ENCODE results near the gene PDSS2. TPM values are rescaled to one million over a fixed set of nuclear protein-coding genes. Genes with fewer than 3 reads are reported as not detected.

Gene PDSS2
- total RNA-seq, 2 donors from 2014 or later = 6.2 to 10.9 TPM

GRCh38 chr6:107107791-107108190 is 351.6 kb downstream of the PDSS2 start:
- intact Hi-C loops (cut with DNase I) = no loop called here
- Histone ChIP-seq H3K4me1 (no peaks in the 10 kb centered on the region), H3K9me3 (no peaks in the 10 kb centered on the region), H3K27ac (no peak overlapping the region), H3K36me3 (replicated peaks in 1 of 2; ENCODE audit: insufficient read depth in 1 of 2, low read depth in 2 of 2) (no peaks in the 10 kb centered on the region), H3K27me3 (no peaks in the 10 kb centered on the region), H3K4me3 (no peak overlapping the region)
- DNase-seq (no peak), ATAC-seq (no peak)
- TF ChIP-seq POLR2A (IDR thresholded peaks at IDR 0.05) (no peak), CTCF (IDR thresholded peaks at IDR 0.05) (no peak)
- WGBS, 2 donors = 89 to 94% methylated on average over 4 of the region's 4 CpGs

GRCh38 chr6:107106165-107106564 is 353.2 kb downstream of the PDSS2 start:
- Histone ChIP-seq H3K27ac (no peak overlapping the region), H3K4me3 (no peak overlapping the region), H3K9me3 (no peaks in the 10 kb centered on the region), H3K4me1 (no peaks in the 10 kb centered on the region), H3K36me3 (replicated peaks in 1 of 2; ENCODE audit: insufficient read depth in 1 of 2, low read depth in 2 of 2) (no peaks in the 10 kb centered on the region), H3K27me3 (no peaks in the 10 kb centered on the region)
- 86 to 90% methylated on average over 2 to 3 of the region's 3 CpGs for WGBS, 2 donors
- no peak for ATAC-seq
- TF ChIP-seq CTCF (IDR thresholded peaks at IDR 0.05) = no peak
- no peak for TF ChIP-seq POLR2A (IDR thresholded peaks at IDR 0.05)
- no peak for DNase-seq
- intact Hi-C loops (cut with DNase I) = no loop called here

GRCh38 chr6:107105511-107106116 is 353.8 kb downstream of the PDSS2 start:
- TF ChIP-seq CTCF (IDR thresholded peaks at IDR 0.05) = no peak
- TF ChIP-seq POLR2A (IDR thresholded peaks at IDR 0.05) = no peak
- no peak for ATAC-seq
- intact Hi-C loops (cut with DNase I) = no loop called here

GRCh38 chr6:107103082-107103481 is 356.3 kb downstream of the PDSS2 start:
- H3K27ac ChIP-seq = no peak overlapping the region
- no peaks in the 10 kb centered on the region for H3K36me3 ChIP-seq (replicated peaks in 1 of 2; ENCODE audit: insufficient read depth in 1 of 2, low read depth in 2 of 2)
- no peak for DNase-seq
- no peaks in the 10 kb centered on the region for H3K27me3 ChIP-seq
- 95 to 98% methylated on average over 5 to 6 of the region's 6 CpGs for WGBS, 2 donors
- H3K9me3 ChIP-seq = no peaks in the 10 kb centered on the region
- H3K4me3 ChIP-seq = no peak overlapping the region
- H3K4me1 ChIP-seq = no peaks in the 10 kb centered on the region
- intact Hi-C loops (cut with DNase I) = no loop called here
- ATAC-seq = no peak
- TF ChIP-seq CTCF (IDR thresholded peaks at IDR 0.05) (no peak), POLR2A (IDR thresholded peaks at IDR 0.05) (no peak)

More at GRCh38 chr6:107105511-107106116, 353.8 kb downstream of the PDSS2 start:
- Histone ChIP-seq H3K36me3 (replicated peaks in 1 of 2; ENCODE audit: insufficient read depth in 1 of 2, low read depth in 2 of 2) (no peaks in the 10 kb centered on the region), H3K9me3 (no peaks in the 10 kb centered on the region), H3K27ac (no peak overlapping the region), H3K27me3 (no peaks in the 10 kb centered on the region), H3K4me1 (no peaks in the 10 kb centered on the region), H3K4me3 (no peak overlapping the region)
- WGBS, 2 donors = 82 to 88% methylated on average over 3 to 7 of the region's 7 CpGs
- DNase-seq = no peak

Small RNA genes lying within 50 kb of the gene (small RNA-seq; reads per million reads assigned to genes)
- not detected for gene AL591516.1
- gene RNU6-1299P = not detected

Other genes starting within 250 kb of the PDSS2 start
- gene SOBP, start 30.6 kb upstream of the PDSS2 start, total RNA-seq = 1 to 10 TPM in 1 of 2 donors, under 1 TPM in 1; 0.66 to 3.1 TPM

Measured in body of pancreas (tissue), 4 donors.